K562 (cell line): Measurements from ENCODE around the gene SH3BGR. TPM values are rescaled to one million over a fixed set of nuclear protein-coding genes. Genes with fewer than 3 reads are reported as not detected.

Experiments
- ATAC-seq: fragments of 200-7000 bp; cut with Tn5 transposase; 3 replicates; pipeline ENCODE4 v1.9.1; 2020; ENCODE audit warnings: moderate library complexity
- BruUV-seq: library from RNA; stranded (reverse); fragments of 400-500 nt; replicated peaks from 2 replicates; lab custom pipeline; 2021; lab: Mats Ljungman, UMichigan
- CTCF ChIA-PET: fragments of 300-600 bp; formaldehyde crosslinking; extraction: SDS; loops from one replicate; lab custom pipeline; 2021; ENCODE audit warnings: low intra/inter-chr PET ratio; lab: Yijun Ruan, JAX
- POLR2A ChIA-PET: fragments of 300-600, 350-650 bp; sonication (Branson Sonifier 250); formaldehyde crosslinking; extraction: SDS; loops from one replicate; lab custom pipeline; 2021; ENCODE audit warnings: antibody characterized with exemption, inconsistent platforms; lab: Yijun Ruan, JAX
- DNase-seq, 4 experiments: peaks; one replicate each; pipeline versions ENCODE4 v3.0.0 to v3.0.0-alpha.2; 2011 to 2018; ENCODE audit warnings: low spot score in 3 of 4, mixed read lengths in 3 of 4; ENCODE audit errors: extremely low read depth in 1 of 4
- FAIRE-seq: peaks from 2 replicates; lab custom pipeline; 2011; peaks lifted over from hg19 to GRCh38; lab: Jason Lieb, UNC
- H2AFZ ChIP-seq: 2 replicates; pipeline ENCODE4 v1.6.0; 2011; ENCODE audit warnings: low read depth, low read length, control low read depth, inconsistent platforms
- H3K27ac ChIP-seq: fragments of 200-600 bp; 3 replicates; pipeline ENCODE4 v1.8.0; 2011; ENCODE audit warnings: low read depth, mild to moderate bottlenecking, control low read depth, inconsistent platforms, low read length, moderate library complexity, mixed read lengths; ENCODE audit errors: extremely low read depth
- H3K27me3 ChIP-seq, 2 experiments: fragments of 300-600 bp in 1 of 2; 2 replicates in 1 of 2; 3 replicates in 1 of 2; pipeline versions ENCODE4 v1.6.0 to v1.8.0; 2011; ENCODE audit warnings: inconsistent platforms in 2 of 2, low read length in 2 of 2, mild to moderate bottlenecking in 1 of 2, mixed read lengths in 1 of 2, moderate library complexity in 1 of 2; ENCODE audit not compliant: control insufficient read depth in 2 of 2, insufficient read depth in 2 of 2
- H3K36me3 ChIP-seq: fragments of 300-600 bp; 3 replicates; pipeline ENCODE4 v1.8.0; 2011; ENCODE audit warnings: mild to moderate bottlenecking, low read length, inconsistent platforms; ENCODE audit not compliant: control insufficient read depth, insufficient read depth
- H3K4me1 ChIP-seq, 2 experiments: fragments of 200-600 bp in 1 of 2; replicated peaks in 1 of 2; 2 replicates in 1 of 2; 3 replicates in 1 of 2; pipeline versions ENCODE4 v1.5.1 to v1.8.0; 2011; ENCODE audit warnings: inconsistent platforms in 2 of 2, low read length in 2 of 2, mild to moderate bottlenecking in 1 of 2, mixed read lengths in 1 of 2, moderate library complexity in 1 of 2; ENCODE audit not compliant: control insufficient read depth in 2 of 2, insufficient read depth in 2 of 2
- H3K4me2 ChIP-seq: 2 replicates; pipeline ENCODE4 v1.6.1; 2011; ENCODE audit warnings: low read length, control low read depth, inconsistent platforms, mixed read lengths; ENCODE audit not compliant: insufficient read depth
- H3K4me3 ChIP-seq: fragments of 200-600 bp; sonication (generic), shearing (Covaris generic); 2 replicates; pipeline ENCODE4 v1.5.1; 2016; ENCODE audit warnings: control low read depth, inconsistent platforms
- H3K79me2 ChIP-seq: fragments of 200-600 bp; 3 replicates; pipeline ENCODE4 v1.8.0; 2011; ENCODE audit warnings: low read length, inconsistent platforms; ENCODE audit not compliant: control insufficient read depth, insufficient read depth
- H3K9ac ChIP-seq, 2 experiments: 2 replicates each; pipeline versions ENCODE4 v1.6.0 to v1.6.1; 2011; ENCODE audit warnings: low read depth in 2 of 2, low read length in 2 of 2, control low read depth in 1 of 2, inconsistent platforms in 1 of 2, mild to moderate bottlenecking in 1 of 2, mixed read lengths in 1 of 2; ENCODE audit not compliant: insufficient read depth in 1 of 2
- H3K9me1 ChIP-seq: one replicate; pipeline ENCODE4 v1.6.0; 2011; ENCODE audit warnings: inconsistent platforms, mild to moderate bottlenecking, low read length, moderate library complexity; ENCODE audit not compliant: control insufficient read depth, insufficient read depth
- H3K9me3 ChIP-seq: replicated peaks from 2 replicates; pipeline ENCODE4 v1.5.1; 2011; ENCODE audit warnings: low read depth, low read length, inconsistent platforms; ENCODE audit not compliant: control insufficient read depth, insufficient read depth
- H4K20me1 ChIP-seq: replicated peaks from 2 replicates; pipeline ENCODE4 v1.6.1; 2011; ENCODE audit warnings: low read length, inconsistent platforms, mixed read lengths; ENCODE audit not compliant: control insufficient read depth, insufficient read depth
- BACH1 ChIP-seq: fragments of 200-800 bp; sonication (Bioruptor generic); IDR thresholded peaks from 2 replicates; pipeline ENCODE4 v1.6.1; 2016; ENCODE audit warnings: missing genetic modification characterization, missing compliant biosample characterization
- EP400 ChIP-seq: fragments of 450-650 bp; IDR thresholded peaks from 2 replicates; pipeline ENCODE4 v1.6.1; 2017; ENCODE audit warnings: antibody characterized with exemption, mild to moderate bottlenecking, moderate library complexity
- KLF16 ChIP-seq: IDR thresholded peaks from 2 replicates; pipeline ENCODE4 v1.6.1; 2016; ENCODE audit warnings: antibody characterized with exemption
- in situ Hi-C: fragments of 300-500 bp; cut with MboI; formaldehyde crosslinking; loops from 4 replicates; pipeline ENCODE4 v1.15.0; 2018; ENCODE audit warnings: inconsistent platforms, mixed read lengths
- intact Hi-C: fragments of 100-400 bp; cut with micrococcal nuclease; formaldehyde crosslinking; loops from 2 replicates; pipeline ENCODE4 v1.14.2; 2022
- polyA plus RNA-seq, 8 experiments: library from polyadenylated mRNA; depleted of rRNA in 4 of 8; stranded (reverse) in 5 of 8; unstranded in 3 of 8; fragments of >200 nt; fragmentation: Nextera tagmentation in 2 of 8; fragmentation: Illumina TruSeq in 1 of 8; extraction: Ambion mirVana in 2 of 8; extraction: Trizol in 1 of 8; gene quantifications; 2 replicates each; pipeline versions ENCODE4 v1.2.1 to v1.2.3, GENCODE V29; 2011 to 2014; ENCODE audit warnings: inconsistent platforms in 1 of 8, missing spikeins in 1 of 8
- total RNA-seq, 7 experiments: library from RNA; depleted of rRNA in 6 of 7; stranded (reverse); fragments of >200 nt in 6 of 7; fragmentation: Illumina TruSeq in 2 of 7; extraction: Trizol in 2 of 7; gene quantifications; 2 replicates each; pipeline versions ENCODE4 v1.2.1 to v1.2.3, GENCODE V29; 2011 to 2021; ENCODE audit warnings: low replicate concordance in 1 of 7
- TF ChIP-seq, protein P1 (sequence below): fragments of 450-650 bp; formaldehyde crosslinking; IDR thresholded peaks from 2 replicates; pipeline ENCODE4 v1.4.0; 2020; ENCODE audit warnings: mild to moderate bottlenecking, mixed read lengths
- TF ChIP-seq, protein P2 (sequence below): fragments of 250-450 bp; sonication (Bioruptor Pico); IDR thresholded peaks from 2 replicates; pipeline ENCODE4 v1.4.0; 2020; ENCODE audit warnings: mild to moderate bottlenecking

SH3BGR gene
- total and polyA plus RNA-seq, 9 of the 15 experiments (the other 6 are each of a cell fraction or from before 2014, with no cell fraction given) = 6.6 to 42.9 (median 25.6) TPM

DNA sequence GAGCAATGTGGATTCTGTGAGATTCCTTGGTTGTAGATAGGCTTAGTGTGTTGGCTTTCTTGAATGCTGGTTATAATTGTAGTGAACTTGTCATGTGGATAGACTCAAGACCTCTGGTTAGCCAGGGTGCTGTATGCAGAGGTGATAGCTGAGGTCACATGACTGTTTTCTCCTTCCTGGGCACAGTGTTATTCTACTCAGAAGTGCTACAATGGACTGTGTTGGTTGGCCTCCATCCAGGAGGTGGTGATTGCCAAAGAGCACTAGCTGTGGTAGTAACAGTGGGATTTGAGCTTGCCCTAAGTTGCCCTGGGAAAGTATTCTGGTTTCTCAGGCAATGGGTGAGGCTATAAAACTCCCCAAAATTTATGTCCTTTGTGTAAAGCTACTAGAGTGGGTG is 71.6 kb downstream of the SH3BGR start:
- no peak overlapping the region for H3K9ac ChIP-seq
- TF ChIP-seq, protein P1, sequence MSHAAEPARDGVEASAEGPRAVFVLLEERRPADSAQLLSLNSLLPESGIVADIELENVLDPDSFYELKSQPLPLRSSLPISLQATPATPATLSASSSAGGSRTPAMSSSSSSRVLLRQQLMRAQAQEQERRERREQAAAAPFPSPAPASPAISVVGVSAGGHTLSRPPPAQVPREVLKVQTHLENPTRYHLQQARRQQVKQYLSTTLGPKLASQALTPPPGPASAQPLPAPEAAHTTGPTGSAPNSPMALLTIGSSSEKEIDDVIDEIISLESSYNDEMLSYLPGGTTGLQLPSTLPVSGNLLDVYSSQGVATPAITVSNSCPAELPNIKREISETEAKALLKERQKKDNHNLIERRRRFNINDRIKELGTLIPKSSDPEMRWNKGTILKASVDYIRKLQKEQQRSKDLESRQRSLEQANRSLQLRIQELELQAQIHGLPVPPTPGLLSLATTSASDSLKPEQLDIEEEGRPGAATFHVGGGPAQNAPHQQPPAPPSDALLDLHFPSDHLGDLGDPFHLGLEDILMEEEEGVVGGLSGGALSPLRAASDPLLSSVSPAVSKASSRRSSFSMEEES (CRISPR knock-in tag) = peak; percentile 82
- no peak for TF ChIP-seq BACH1 (tag)
- TF ChIP-seq, protein P2, sequence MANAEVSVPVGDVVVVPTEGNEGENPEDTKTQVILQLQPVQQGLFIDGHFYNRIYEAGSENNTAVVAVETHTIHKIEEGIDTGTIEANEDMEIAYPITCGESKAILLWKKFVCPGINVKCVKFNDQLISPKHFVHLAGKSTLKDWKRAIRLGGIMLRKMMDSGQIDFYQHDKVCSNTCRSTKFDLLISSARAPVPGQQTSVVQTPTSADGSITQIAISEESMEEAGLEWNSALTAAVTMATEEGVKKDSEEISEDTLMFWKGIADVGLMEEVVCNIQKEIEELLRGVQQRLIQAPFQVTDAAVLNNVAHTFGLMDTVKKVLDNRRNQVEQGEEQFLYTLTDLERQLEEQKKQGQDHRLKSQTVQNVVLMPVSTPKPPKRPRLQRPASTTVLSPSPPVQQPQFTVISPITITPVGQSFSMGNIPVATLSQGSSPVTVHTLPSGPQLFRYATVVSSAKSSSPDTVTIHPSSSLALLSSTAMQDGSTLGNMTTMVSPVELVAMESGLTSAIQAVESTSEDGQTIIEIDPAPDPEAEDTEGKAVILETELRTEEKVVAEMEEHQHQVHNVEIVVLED (CRISPR knock-in tag) = no peak
- no peak for TF ChIP-seq EP400
- no peak for TF ChIP-seq KLF16

More for the DNA sequence above, 71.6 kb downstream of the SH3BGR start:
- intact Hi-C loops (no loop called here), in situ Hi-C loops (loop anchor here (5.0 to 10.0 kb wide), 2 partner anchors 179 to 601 kb away; no protein-coding TSS in a partner anchor)
- Histone ChIP-seq H3K9me3 (no peaks in the 10 kb centered on the region), H3K36me3 (no peaks in the 10 kb centered on the region), H3K27me3 (peaks cover 14 to 39% of the 10 kb centered on the region in 2 experiments; a peak in 4 of 5 replicates), H4K20me1 (no peaks in the 10 kb centered on the region), H3K27ac (no peak overlapping the region), H2AFZ (no peak overlapping the region), H3K4me3 (no peak overlapping the region), H3K9me1 (no peaks in the 10 kb centered on the region), H3K4me1 (no peaks in the 10 kb centered on the region), H3K79me2 (no peaks in the 10 kb centered on the region), H3K4me2 (no peak overlapping the region)
- DNase-seq (no peak), FAIRE-seq (no peak), ATAC-seq (no peak)
- POLR2A ChIA-PET = interaction anchor here (0.6 to 1.6 kb wide), 4 partner anchors 11 to 179 kb away, joined by 3 to 4 read pairs (median 3); no protein-coding TSS in a partner anchor
- BruUV-seq = no TSS peak
- CTCF ChIA-PET = no interaction called here
